PC-9 (cell line): ENCODE measurements around the gene MCHR2. TPM values are rescaled to one million over a fixed set of nuclear protein-coding genes. Genes with fewer than 3 reads are reported as not detected.

Experiments used
- BruUV-seq: library from RNA; stranded (reverse); fragments of 400-500 nt; replicated peaks from 2 replicates; lab custom pipeline; 2021; lab: Mats Ljungman, UMichigan
- CTCF ChIA-PET: fragments of 300-600 bp; sonication (Branson Sonifier 250); formaldehyde crosslinking; loops from one replicate; lab custom pipeline; 2022; ENCODE audit warnings: antibody characterized with exemption; lab: Charles Lee
- POLR2A ChIA-PET: fragments of 300-600 bp; sonication (Branson Sonifier 250); formaldehyde crosslinking; loops from one replicate; lab custom pipeline; 2022; ENCODE audit warnings: antibody characterized with exemption; ENCODE audit not compliant: unreplicated experiment; lab: Charles Lee
- DNase-seq, 2 experiments: peaks; one replicate each; pipeline versions ENCODE4 v3.0.0 to v3.0.0-alpha.2; 2015 to 2022; ENCODE audit warnings: mixed read lengths in 1 of 2
- H2AFZ ChIP-seq: fragments of 200-600 bp; sonication (generic); 2 replicates; pipeline ENCODE4 v1.8.1; 2017; ENCODE audit warnings: antibody characterized with exemption
- H3F3A ChIP-seq: fragments of 200-600 bp; sonication (generic); 2 replicates; pipeline ENCODE4 v1.8.1; 2017; ENCODE audit warnings: antibody characterized with exemption, mild to moderate bottlenecking, low read depth; ENCODE audit not compliant: insufficient read depth
- H3K27ac ChIP-seq: fragments of 200-600 bp; sonication (generic); 2 replicates; pipeline ENCODE4 v1.6.1; 2016; ENCODE audit warnings: mixed run types
- H3K27me3 ChIP-seq: fragments of 200-600 bp; sonication (generic); 2 replicates; pipeline ENCODE4 v1.6.1; 2016; ENCODE audit warnings: low read depth, mixed run types; ENCODE audit not compliant: insufficient read depth
- H3K36me3 ChIP-seq: fragments of 200-600 bp; sonication (generic); 2 replicates; pipeline ENCODE4 v1.6.1; 2016; ENCODE audit warnings: low read depth, mixed run types
- H3K4me1 ChIP-seq: fragments of 200-600 bp; sonication (generic); replicated peaks from 2 replicates; pipeline ENCODE4 v1.6.1; 2016; ENCODE audit warnings: mixed run types; ENCODE audit not compliant: insufficient read depth
- H3K4me2 ChIP-seq: fragments of 200-600 bp; sonication (generic); 2 replicates; pipeline ENCODE4 v1.6.1; 2017; ENCODE audit warnings: mixed run types
- H3K4me3 ChIP-seq: fragments of 200-600 bp; sonication (generic); 2 replicates; pipeline ENCODE4 v1.6.1; 2016; ENCODE audit warnings: mixed run types
- H3K79me2 ChIP-seq: fragments of 200-600 bp; sonication (generic); 2 replicates; pipeline ENCODE4 v1.6.1; 2017; ENCODE audit warnings: low read depth, mixed run types
- H3K9me2 ChIP-seq: fragments of 200-600 bp; sonication (generic); 2 replicates; pipeline ENCODE4 v1.8.1; 2017; ENCODE audit warnings: mild to moderate bottlenecking; ENCODE audit not compliant: insufficient read depth
- H3K9me3 ChIP-seq: fragments of 200-600 bp; sonication (generic); 2 replicates; pipeline ENCODE4 v1.8.1; 2016; ENCODE audit warnings: low read depth; ENCODE audit not compliant: insufficient read depth
- H4K20me1 ChIP-seq: fragments of 200-600 bp; sonication (generic); 2 replicates; pipeline ENCODE4 v1.8.1; 2017; ENCODE audit not compliant: insufficient read depth
- CTCF ChIP-seq: fragments of 200-600 bp; sonication (generic); conservative IDR thresholded peaks from 2 replicates; pipeline ENCODE4 v1.6.1; 2017; ENCODE audit warnings: mixed run types, antibody characterized with exemption, mild to moderate bottlenecking, moderate library complexity
- EZH2 ChIP-seq: fragments of 200-600 bp; sonication (generic); IDR thresholded peaks from 2 replicates; pipeline ENCODE4 v1.8.0; 2017; ENCODE audit warnings: antibody characterized with exemption, low read depth
- intact Hi-C: fragments of 100-400 bp; cut with micrococcal nuclease; formaldehyde crosslinking; loops from one replicate; pipeline ENCODE4 v1.10.0; 2022; ENCODE audit not compliant: unreplicated experiment
- total RNA-seq: library from RNA; stranded (reverse); gene quantifications from 2 replicates; pipeline ENCODE4 v1.2.3, GENCODE V29; 2021

The MCHR2 gene
- total RNA-seq, 1 experiment from 2014 or later = not detected

- no peak overlapping the region for H3K4me2 ChIP-seq
Measured at GRCh38 chr6:99933129-99933528, 60.9 kb downstream of the MCHR2 start.

GRCh38 chr6:99912657-99913056, 81.4 kb downstream of the MCHR2 start:
- BruUV-seq = no TSS peak
- no peak for DNase-seq
- TF ChIP-seq EZH2 = no peak
- intact Hi-C loops = no loop called here
- Histone ChIP-seq H4K20me1 (no peaks in the 10 kb centered on the region), H3K27ac (no peak overlapping the region), H3K9me2 (no peaks in the 10 kb centered on the region), H2AFZ (no peak overlapping the region), H3K27me3 (no peaks in the 10 kb centered on the region), H3K36me3 (no peaks in the 10 kb centered on the region), H3F3A (no peaks in the 10 kb centered on the region), H3K79me2 (no peaks in the 10 kb centered on the region), H3K4me2 (no peak overlapping the region), H3K4me1 (no peaks in the 10 kb centered on the region), H3K4me3 (no peak overlapping the region), H3K9me3 (no peaks in the 10 kb centered on the region)
- POLR2A ChIA-PET = no interaction called here
- CTCF ChIA-PET = no interaction called here

More at GRCh38 chr6:99933129-99933528, 60.9 kb downstream of the MCHR2 start:
- no TSS peak for BruUV-seq
- intact Hi-C loops = no loop called here
- Histone ChIP-seq H2AFZ (no peak overlapping the region), H3K4me3 (no peak overlapping the region), H3K4me1 (no peaks in the 10 kb centered on the region), H3K36me3 (no peaks in the 10 kb centered on the region), H3K79me2 (no peaks in the 10 kb centered on the region), H3K27ac (no peak overlapping the region), H3F3A (no peaks in the 10 kb centered on the region), H3K27me3 (no peaks in the 10 kb centered on the region), H3K9me3 (no peaks in the 10 kb centered on the region; the same call in 1 of the 2 replicates), H4K20me1 (no peaks in the 10 kb centered on the region), H3K9me2 (no peaks in the 10 kb centered on the region)
- ChIA-PET CTCF (no interaction called here), POLR2A (interaction anchor here (0.6 kb wide), 1 partner anchor 604 kb away, joined by 4 read pairs; no protein-coding TSS in a partner anchor)
- no peak for TF ChIP-seq EZH2
- no peak for TF ChIP-seq CTCF
- no peak for DNase-seq

- Histone ChIP-seq H3K4me3 (no peak overlapping the region), H3K79me2 (no peaks in the 10 kb centered on the region), H3K27me3 (no peaks in the 10 kb centered on the region), H3K4me2 (no peak overlapping the region), H2AFZ (no peak overlapping the region), H3K9me2 (no peaks in the 10 kb centered on the region), H3K36me3 (no peaks in the 10 kb centered on the region), H3K4me1 (no peaks in the 10 kb centered on the region), H3F3A (no peaks in the 10 kb centered on the region), H3K27ac (no peak overlapping the region), H3K9me3 (no peaks in the 10 kb centered on the region), H4K20me1 (no peaks in the 10 kb centered on the region)
- CTCF ChIA-PET = no interaction called here
- peak; percentile 12 to 44 for DNase-seq
- BruUV-seq = no TSS peak
- POLR2A ChIA-PET = interaction anchor here (0.6 kb wide), 1 partner anchor 323 kb away, joined by 4 read pairs; no protein-coding TSS in a partner anchor
- TF ChIP-seq EZH2 = no peak
- peak; percentile 78 for TF ChIP-seq CTCF
- intact Hi-C loops = no loop called here
Measured at GRCh38 chr6:99905209-99906106, 88.6 kb downstream of the MCHR2 start.
